RWPE1 (cell line): ENCODE results near the gene GRIN2A.
"Not testable (repeated sequence)": the region's sequence is repeated elsewhere in the genome, so short reads cannot be mapped to it uniquely, and the experiment has no call there.

Experiments used
- CTCF ChIA-PET: fragments of 350-600 bp; sonication (Branson Sonifier 250); formaldehyde crosslinking; extraction: SDS; loops from one replicate; lab custom pipeline; 2021; lab: Yijun Ruan, JAX
- POLR2A ChIA-PET: fragments of 400-600 bp; formaldehyde crosslinking; extraction: SDS; loops from one replicate; lab custom pipeline; 2020; ENCODE audit warnings: antibody characterized with exemption; ENCODE audit not compliant: low non-redundant PET; lab: Yijun Ruan, JAX
- DNase-seq: peaks from one replicate; pipeline ENCODE4 v3.0.0; 2012; ENCODE audit warnings: low spot score
- H3K27ac ChIP-seq: fragments of 450-650 bp; 2 replicates; pipeline ENCODE4 v1.5.1; 2017
- TF ChIP-seq, protein P1 (sequence below): fragments of 450-650 bp; conservative IDR thresholded peaks from 2 replicates; pipeline ENCODE4 v1.5.1; 2017; ENCODE audit warnings: low read depth, mild to moderate bottlenecking

GRIN2A gene

DNA sequence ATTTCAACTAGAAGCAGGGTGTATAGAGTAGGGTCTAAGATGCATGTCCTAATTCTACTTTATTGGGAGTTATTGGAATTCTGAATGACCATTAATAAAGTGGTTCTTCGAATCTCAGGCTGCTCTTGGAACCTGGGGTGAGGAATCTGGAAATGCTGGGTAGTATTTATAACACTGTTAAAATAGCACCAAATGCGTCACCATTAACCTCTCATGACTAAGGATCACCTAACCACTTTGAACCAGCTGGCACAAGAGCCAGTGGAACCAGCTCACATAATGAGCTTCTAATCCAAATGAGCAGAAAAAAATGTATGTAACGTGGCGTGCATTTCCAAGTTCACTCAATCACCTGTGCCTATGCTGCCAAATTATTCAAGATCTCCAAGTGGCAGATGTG is 281.7 kb downstream of the GRIN2A start:
- POLR2A ChIA-PET: no interaction called here
- DNase-seq: no peak
- CTCF ChIA-PET: no interaction called here
- no peak overlapping the region for H3K27ac ChIP-seq
- TF ChIP-seq, protein P1, sequence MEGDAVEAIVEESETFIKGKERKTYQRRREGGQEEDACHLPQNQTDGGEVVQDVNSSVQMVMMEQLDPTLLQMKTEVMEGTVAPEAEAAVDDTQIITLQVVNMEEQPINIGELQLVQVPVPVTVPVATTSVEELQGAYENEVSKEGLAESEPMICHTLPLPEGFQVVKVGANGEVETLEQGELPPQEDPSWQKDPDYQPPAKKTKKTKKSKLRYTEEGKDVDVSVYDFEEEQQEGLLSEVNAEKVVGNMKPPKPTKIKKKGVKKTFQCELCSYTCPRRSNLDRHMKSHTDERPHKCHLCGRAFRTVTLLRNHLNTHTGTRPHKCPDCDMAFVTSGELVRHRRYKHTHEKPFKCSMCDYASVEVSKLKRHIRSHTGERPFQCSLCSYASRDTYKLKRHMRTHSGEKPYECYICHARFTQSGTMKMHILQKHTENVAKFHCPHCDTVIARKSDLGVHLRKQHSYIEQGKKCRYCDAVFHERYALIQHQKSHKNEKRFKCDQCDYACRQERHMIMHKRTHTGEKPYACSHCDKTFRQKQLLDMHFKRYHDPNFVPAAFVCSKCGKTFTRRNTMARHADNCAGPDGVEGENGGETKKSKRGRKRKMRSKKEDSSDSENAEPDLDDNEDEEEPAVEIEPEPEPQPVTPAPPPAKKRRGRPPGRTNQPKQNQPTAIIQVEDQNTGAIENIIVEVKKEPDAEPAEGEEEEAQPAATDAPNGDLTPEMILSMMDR: no peak

- no peak overlapping the region for H3K27ac ChIP-seq
- TF ChIP-seq, protein P1: no peak
- ChIA-PET POLR2A (no interaction called here), CTCF (no interaction called here)
- no peak for DNase-seq
These were observed 283.7 kb downstream of the GRIN2A start for GRCh38 chr16:9898555-9898954.

DNA sequence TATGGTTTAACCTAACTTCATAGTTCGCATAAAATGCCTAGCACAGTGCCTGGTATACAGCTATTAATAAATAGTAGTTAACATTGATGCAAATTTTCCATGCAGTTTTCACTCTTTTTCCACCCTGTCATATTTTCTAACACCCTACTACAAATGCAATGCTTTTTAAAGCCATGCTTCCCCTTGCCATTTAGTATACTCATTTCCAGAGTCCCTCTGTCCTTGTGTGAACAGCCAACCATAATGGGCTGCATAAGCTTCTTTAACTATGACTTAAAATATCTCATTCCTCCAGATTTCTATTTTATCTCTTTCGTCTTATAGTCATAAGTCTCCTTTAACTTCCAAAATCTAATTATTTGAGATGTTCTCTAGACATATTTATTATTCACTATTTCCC is 284.1 kb downstream of the GRIN2A start:
- ChIA-PET POLR2A (no interaction called here), CTCF (no interaction called here)
- TF ChIP-seq, protein P1: no peak
- no peak for DNase-seq
- no peak overlapping the region for H3K27ac ChIP-seq

GRCh38 chr16:9895817-9896216 is 286.4 kb downstream of the GRIN2A start:
- TF ChIP-seq, protein P1: no peak
- ChIA-PET POLR2A (no interaction called here), CTCF (no interaction called here)
- DNase-seq: no peak
- H3K27ac ChIP-seq: no peak overlapping the region

GRCh38 chr16:9885876-9886275 is 296.4 kb downstream of the GRIN2A start:
- TF ChIP-seq, protein P1: no peak
- no peak overlapping the region for H3K27ac ChIP-seq
- CTCF ChIA-PET: no interaction called here
- POLR2A ChIA-PET: no interaction called here
- DNase-seq: no peak

DNA sequence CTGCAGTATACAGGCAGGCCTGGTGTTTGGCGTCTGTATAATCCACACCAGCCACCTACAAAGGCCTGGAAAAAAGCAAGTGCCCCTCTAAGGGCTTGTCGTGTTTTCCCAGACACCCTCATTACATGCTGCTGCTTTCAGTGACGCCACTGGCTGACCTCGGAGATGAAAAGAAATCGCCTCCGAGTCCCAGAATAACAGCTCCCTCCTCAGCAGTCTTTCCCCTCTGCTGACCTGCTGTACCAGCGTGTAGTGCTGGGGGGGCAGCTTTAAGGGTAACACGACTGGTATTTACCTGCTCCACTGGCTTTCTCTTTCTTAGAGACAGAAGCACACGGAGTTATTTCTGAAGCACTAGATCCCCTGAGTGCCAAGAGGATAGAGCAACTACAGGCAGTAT is 296.8 kb downstream of the GRIN2A start:
- H3K27ac ChIP-seq: no peak overlapping the region
- DNase-seq: no peak
- CTCF ChIA-PET: no interaction called here
- TF ChIP-seq, protein P1: no peak
- POLR2A ChIA-PET: no interaction called here

DNA sequence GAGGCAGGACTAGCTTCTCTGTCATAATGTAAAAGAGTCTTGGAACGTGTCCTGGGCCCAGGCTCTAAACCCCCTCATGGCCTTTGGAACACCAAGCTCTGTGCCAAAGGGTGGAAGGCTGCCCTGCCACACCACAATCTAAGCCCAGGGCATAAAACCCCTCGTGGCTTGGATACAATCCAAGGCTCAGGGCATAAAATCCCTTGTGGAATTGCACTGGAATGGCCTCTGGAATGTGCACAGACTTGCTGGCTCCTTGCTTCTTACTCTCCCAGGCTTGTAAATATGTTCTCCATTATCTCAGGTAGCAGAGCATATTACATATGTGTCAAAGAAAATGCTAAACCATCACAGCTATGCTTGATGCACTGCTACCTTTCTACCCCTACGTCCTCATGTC is 306.2 kb downstream of the GRIN2A start:
- DNase-seq, H3K27ac ChIP-seq, POLR2A ChIA-PET, CTCF ChIA-PET: not testable (repeated sequence)
